ENCODE data around the gene CSF1R.

The CSF1R gene

GRCh38 chr5:150120617-150121447 lies 34.5 kb upstream of the CSF1R start:
- DNase-seq (ENCODE audit: low read depth in 3 of 3) = no peak

DNA sequence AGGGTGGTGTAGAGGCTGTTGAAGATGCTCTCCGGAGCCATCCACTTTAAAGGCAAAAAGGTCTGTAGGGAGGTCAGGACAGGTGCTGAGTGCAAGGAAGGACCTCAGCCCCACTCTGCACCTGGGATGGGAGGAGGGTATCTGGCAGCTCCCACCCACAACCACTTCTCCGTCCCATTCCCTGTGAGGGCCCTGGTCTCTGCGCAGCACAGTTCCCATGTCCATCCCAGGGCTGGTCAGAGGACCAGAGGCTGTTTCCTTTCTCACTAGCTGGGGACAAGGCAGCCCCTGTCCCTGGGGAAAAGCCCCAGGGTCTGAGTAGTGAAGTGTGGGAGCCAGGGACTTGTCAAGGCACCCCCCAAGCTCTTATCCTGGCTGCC lies 33.7 kb upstream of the CSF1R start:
- DNase-seq (ENCODE audit: low read depth in 3 of 3) = no peak

DNA sequence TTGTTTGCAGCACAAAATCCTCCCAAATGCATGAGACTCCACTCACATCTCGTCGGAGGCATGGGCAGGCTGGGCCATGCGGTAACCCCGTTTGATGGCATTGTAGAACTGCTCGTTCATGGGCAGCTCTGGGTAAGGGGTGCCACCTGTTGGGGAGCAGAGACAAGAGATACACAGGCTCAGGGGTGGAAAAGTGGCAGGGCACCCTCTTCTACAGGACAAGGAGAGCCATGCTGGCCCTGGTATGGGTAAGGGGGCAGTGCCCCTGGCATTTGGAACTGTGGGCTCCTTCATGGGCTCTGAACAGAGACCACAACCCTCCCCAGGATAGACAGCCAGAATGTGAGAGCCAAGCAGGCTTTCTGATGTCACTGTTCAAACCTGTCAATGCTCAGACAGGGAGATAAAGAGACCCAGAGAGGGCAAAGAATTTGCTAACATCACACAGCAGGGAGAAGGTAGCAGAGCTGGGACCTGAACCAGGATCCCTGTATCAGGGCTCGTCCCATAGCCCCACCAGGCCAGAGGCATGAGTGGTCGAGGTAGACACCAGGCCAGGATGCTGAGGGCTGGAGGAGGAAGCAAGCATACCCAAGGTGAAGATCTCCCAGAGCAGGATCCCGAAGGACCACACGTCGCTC lies 33.2 kb upstream of the CSF1R start:
- DNase-seq (ENCODE audit: low read depth in 3 of 3) = no peak

DNA sequence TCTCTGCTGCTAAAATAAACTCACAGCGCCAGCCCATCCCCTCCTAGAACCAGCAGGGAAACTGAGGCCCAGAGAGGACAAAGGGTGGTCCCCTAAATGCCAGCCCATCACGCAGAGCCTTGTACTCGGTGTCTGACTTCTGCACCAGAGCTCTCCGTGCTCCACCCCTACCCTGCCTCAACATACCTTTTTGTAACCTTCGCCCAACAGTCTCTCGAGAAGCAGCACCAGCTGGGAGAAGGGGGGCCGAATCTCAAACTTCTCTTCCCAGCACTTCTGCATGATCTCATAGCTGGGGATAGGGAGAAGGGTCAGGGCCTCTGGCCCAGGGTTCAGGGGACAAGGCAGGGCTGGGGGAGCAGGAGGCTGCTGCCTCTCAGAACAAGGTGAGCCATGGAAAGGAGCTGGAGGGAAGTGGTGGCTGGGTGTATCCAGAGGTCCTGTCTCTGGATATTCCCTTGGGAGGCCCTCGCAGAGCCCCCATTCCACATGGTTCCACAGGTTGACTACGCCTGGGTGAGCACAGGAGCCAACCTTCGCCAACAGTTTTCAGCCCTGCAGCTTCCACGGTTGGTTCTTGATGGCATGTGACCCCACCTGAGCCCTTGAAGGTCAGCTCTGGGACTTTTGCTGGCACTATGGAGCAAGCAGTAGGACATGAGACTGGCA lies 32.3 kb upstream of the CSF1R start:
- no peak for DNase-seq (ENCODE audit: low read depth in 3 of 3)

GRCh38 chr5:150117945-150118560 lies 31.7 kb upstream of the CSF1R start:
- DNase-seq (ENCODE audit: low read depth in 3 of 3) = no peak

GRCh38 chr5:150116667-150117400 lies 30.5 kb upstream of the CSF1R start:
- no peak for DNase-seq (ENCODE audit: low read depth in 3 of 3)

GRCh38 chr5:150114773-150115408 lies 28.5 kb upstream of the CSF1R start:
- DNase-seq (ENCODE audit: low read depth in 3 of 3) = no peak

GRCh38 chr5:150114102-150114641 lies 27.8 kb upstream of the CSF1R start:
- DNase-seq (ENCODE audit: low read depth in 3 of 3) = no peak

- DNase-seq (ENCODE audit: low read depth in 3 of 3) = no peak
Measured at GRCh38 chr5:150113047-150113744, 26.8 kb upstream of the CSF1R start.

DNA sequence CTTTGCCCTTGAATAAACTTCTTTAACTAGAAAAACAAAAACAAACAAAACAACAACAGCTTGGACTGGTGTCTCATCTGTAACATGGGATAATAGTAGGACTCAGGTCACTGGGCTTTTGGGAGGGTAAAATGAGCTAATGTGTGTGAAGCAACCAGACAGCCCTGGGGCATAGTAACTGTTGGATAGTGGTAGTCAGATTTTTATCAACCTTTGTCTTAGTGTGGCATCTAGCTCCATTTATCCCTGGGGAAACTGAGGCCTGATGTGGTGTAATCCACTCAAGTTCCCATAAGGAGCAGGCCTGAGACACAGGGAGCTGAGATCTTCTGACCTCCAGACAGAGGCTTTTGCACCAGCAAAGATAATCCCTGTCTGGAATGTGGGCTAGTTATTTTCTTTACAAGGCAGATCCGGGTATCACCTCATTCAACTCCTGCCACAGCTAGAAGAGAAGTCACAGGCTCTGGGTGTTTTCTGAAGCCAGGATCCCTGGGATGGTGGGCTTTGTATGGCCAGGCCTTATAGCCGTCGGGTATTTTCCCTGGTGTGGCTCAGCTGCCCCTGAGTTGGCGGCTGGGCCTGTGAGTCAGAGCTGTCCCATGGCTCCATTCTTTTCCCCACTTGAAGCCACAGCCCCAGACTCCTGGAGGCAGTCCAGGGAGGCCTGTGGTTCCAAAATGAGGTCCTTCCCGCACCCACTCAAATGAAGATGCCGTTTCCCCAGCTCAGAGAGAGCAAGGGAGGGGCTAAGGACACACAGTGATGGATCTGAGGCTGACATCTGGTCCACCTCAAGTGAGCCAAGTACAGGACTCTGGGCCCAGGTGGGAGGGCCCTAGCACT lies 26.1 kb upstream of the CSF1R start:
- no peak for DNase-seq (ENCODE audit: low read depth in 3 of 3)

- DNase-seq (ENCODE audit: low read depth in 3 of 3) = no peak
Measured at GRCh38 chr5:150111122-150111521, 24.8 kb upstream of the CSF1R start.

- DNase-seq (ENCODE audit: low read depth in 3 of 3) = no peak
Measured at GRCh38 chr5:150109921-150110320, 23.6 kb upstream of the CSF1R start.

DNA sequence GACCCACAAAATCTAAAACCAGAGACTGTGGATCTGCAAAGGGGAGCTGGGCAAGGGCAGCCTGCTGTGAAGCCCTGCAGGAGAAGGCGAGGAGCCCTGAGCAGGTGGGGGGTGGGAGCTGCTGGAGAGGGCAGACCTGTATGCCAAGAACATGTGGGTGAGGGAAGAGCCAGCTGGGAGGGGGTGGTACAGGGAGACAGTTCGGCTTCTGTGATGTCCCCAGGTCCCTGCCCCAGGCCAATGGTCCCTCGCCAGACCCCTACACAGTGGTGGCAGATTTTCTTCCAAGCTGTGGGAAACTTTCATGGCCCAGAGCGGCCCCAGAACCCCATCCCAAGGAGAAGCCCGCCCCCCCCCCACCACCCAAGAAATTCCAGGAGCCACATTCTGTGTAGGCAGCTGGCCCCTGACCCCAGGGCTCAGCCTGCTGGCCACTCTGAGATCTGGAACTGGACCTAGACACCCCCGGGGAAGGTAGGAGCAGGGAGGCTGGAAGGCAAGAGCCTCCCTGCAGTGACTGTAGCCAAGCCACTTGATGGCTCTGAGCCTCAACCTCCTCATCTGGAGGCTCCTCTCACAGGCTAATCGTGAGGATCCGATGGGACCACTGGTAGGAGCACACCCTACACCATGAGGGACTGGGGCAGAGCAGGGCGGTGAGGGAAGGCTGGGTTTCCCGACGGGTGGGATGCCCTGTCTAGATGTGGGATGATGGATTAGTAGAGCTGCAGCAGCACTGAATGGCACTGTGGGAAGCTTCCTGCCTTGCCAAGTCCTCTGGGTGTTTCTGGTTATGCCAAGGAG lies 22.6 kb upstream of the CSF1R start:
- DNase-seq (ENCODE audit: low read depth in 3 of 3) = no peak

GRCh38 chr5:150107909-150108447 lies 21.6 kb upstream of the CSF1R start:
- no peak for DNase-seq (ENCODE audit: low read depth in 3 of 3)

GRCh38 chr5:150106674-150107426 lies 20.5 kb upstream of the CSF1R start:
- no peak for DNase-seq (ENCODE audit: low read depth in 3 of 3)

DNA sequence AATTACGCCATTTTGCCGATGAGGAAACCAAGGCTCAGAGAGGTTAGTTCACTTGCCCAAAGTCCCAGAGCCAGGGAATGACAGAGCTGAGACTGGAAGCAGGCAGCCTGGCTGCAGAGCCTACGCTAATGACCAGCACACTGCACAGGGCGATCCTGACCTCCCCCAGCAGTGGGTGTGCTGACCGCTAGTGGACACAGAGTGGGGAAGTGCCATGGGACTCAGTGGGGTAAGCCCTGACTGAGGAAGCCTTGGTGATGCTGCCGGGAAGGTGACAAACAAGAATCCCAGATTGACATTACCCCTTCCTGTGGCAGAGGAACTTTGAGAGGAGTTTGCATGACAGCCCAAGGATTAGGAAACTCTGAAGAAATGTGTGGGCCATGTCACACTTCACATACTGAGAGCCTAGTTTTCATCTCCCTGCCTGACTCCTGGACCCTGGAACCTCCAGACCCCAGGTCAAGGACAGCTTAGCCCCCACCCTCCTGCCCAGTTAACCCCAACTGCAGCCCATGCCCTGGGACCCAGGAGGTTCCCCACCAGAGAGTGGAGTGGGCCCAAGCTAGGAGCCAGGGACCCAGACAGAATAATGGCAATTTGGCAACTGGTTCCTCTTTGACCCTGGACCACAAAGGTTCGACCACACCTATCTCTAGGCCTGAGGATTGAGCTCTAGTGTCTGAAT lies 19.7 kb upstream of the CSF1R start:
- DNase-seq (ENCODE audit: low read depth in 3 of 3) = no peak

DNA sequence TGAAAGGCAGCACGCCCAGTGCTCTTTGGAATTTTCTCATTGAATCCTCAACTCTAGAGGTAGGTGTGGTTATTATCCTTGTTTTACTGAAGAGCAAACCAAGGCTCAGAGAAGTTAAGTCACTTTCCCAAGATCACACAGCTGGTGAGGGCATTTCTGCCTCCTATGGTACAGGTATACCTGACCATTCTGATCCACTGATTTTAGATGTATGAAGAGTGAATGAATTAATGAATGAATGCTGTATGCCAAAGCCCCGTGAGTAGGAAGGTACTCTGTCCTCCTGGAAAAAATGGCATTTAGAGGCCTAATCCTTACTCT lies 18.2 kb upstream of the CSF1R start:
- no peak for DNase-seq (ENCODE audit: low read depth in 3 of 3)

Measured in stimulated activated CD4-positive, alpha-beta T cell treated with anti-CD3 and anti-CD28 coated beads, TNF-alpha, amount 100 ng/mL, for 4 hours (primary cell).